Stimulated activated CD4-positive, alpha-beta T cell treated with anti-CD3 and anti-CD28 coated beads, Interleukin-1b, Interleukin-23, amount 100 ng/mL, for 48 hours (primary cell): ENCODE measurements around the gene AMDHD2.
"Not testable (repeated sequence)": the region's sequence is repeated elsewhere in the genome, so short reads cannot be mapped to it uniquely, and the experiment has no call there.

Experiments used
- DNase-seq: peaks from one replicate; pipeline ENCODE4 v3.0.0-alpha.2; 2020

Gene AMDHD2

DNA sequence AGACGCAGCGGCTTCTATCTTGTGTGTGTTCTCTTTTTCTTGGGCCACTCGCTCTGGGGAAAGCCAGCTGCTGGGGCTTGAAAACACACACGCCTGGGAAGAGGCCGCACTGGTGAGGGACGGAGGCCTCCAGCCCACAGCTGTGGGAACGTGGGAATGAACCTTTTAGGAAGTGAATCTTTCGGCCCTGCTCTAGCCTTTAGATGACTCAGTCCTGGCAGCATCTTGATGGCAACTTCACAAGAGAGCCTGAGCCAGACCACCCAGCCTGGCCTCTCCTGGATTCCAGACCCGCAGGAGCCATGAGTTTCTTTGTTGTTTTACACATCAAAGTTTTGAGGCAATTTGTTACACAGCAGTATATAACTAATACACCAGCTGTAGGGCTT lies 15.4 kb downstream of the AMDHD2 start:
- DNase-seq: no peak

DNA sequence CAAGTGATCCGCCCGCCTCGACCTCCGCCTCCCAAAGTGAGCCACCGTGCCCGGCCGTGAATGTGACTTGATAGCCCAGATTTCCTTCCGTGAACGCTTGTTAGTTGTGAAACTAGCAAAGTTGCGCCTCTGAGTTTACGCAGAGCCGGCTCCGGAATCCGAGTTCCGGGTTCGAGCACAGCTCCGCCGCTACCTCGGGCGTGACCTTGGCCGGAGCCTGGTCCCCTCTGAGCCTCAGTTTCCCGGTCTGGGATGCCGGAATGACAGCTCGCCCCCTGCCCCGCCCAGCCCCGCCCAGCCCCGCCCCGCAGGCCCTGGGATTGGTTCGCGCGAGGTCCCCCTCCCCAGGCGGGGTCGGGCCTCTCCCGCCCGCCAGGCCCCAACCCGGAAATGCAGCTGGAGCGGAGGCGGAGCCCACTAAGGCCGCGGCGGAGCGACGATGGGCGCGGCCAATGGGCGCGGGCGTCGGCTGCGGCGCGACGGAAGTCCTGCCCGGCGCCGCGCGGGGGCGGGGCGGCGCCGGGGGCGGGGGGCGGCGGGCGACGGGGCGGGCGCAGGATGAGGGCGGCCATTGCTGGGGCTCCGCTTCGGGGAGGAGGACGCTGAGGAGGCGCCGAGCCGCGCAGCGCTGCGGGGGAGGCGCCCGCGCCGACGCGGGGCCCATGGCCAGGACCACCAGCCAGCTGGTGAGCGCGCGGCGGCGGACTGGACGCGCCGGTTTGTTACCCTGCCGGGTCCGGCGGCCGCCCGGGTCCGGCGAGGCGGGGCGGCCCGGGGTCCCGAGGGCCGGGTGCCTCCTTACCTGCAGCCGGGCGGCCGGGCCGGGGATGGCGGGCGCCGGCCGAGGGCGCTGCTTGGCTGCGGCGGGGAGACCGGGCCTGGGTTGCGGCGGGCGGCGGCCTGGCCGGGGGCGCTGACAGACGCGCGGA lies 17.5 kb downstream of the AMDHD2 start, which contains the start of gene PDPK1:
Gene PDPK1, plus strand, starts transcription at position 571 of the 929 bp plus-strand sequence. Its CDS starts 92 bp downstream, at position 663.
- peak; percentile 94 for DNase-seq

DNA sequence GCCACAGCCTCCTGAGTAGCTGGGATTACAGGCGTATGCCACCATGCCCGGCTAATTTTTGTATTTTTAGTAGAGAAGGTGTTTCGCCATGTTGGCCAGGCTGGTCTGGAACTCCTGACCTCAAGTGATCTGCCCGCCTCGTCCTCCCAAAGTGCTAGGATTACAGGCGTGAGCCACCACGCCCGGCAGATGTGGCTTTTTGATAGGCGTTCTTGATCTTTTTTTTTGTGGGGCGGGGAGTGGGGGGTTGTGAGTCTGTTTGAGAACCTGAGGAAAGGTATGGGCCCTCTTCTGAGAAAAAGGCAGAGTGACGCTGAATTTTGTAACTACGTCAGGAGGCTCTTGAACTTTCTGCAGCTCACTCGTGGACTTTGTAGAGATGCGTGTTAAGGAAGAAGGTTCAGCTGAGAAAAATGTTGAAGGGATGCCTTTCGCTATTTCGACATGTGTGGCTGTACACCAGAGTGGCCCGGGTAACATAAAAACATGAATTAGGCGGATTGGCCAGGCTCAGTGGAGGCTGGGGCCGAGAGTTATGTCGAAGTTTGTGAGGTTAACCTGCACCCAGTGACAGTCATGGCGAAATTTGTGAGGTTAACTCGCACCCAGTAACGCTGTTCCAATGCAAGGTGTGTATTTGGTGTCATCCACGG lies 19.1 kb downstream of the AMDHD2 start:
- not testable (repeated sequence) for DNase-seq

DNA sequence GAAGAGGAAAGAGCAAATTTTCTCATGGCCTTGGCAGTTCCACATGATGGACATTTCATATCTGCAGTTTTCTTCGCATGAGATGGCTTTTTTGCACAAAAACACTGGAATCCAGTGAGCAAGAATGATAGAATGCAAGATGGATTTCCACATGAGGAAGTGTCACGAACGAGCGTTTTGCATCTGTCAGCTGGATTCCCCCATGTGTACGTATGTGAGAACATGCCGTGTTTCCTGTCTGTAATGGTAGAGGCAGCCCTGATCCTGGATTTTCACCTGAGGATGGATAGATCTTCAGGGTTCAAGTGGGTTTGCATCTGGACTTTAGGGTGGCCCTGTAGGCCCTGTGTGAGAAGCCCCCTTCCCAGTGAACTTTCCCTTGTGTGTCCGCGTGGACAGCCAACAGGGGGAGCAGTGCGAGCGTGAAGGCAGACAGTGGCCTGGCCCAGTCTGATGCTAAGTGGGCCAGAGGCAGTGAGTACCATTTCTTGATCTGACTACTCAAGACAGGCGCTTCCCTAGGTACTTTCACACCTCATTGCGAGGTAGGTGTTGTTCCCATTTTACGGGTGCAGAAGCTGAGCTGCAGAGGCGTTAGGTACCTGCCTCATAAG lies 19.8 kb downstream of the AMDHD2 start:
- not testable (repeated sequence) for DNase-seq

DNA sequence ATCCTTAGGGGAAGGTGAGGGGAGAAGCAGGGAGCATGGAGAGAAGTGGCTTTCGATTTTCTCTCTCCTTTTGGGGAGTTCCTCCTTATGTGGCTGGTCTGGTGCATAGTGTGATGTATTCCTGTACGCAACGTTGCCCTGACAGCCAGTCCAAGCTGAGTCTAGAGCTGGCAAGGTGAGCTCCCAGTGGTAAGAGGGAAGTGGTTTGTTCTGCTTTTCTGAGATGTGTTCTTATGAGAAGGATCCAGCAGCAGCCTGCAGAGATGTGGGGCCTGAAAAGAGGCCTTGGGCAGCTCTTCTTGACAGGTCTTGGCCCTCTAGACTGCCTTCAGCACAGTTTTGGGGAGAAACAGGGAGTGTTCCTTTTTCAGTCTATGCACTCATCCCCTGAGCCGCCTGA lies 20.7 kb downstream of the AMDHD2 start:
- not testable (repeated sequence) for DNase-seq

DNA sequence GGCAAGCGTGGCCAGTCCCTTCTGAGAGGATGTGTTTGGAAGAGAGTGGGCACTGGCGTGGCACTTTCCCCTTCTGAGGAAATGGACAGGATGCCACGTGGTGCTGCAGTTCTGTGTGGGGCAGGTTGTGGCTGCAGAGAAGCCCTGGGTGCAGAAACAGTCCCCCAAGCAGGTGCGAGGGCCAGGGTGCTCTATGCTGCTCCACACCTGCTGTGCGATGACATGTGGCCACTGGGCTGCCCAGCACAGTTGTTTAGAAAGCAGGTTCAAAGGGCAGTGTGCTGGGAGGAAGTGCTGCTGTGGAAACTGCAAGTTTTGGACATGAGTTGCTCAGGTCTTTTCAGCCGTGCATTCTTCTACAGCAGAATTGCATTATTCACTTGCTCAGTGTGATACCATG lies 21.2 kb downstream of the AMDHD2 start:
- not testable (repeated sequence) for DNase-seq

DNA sequence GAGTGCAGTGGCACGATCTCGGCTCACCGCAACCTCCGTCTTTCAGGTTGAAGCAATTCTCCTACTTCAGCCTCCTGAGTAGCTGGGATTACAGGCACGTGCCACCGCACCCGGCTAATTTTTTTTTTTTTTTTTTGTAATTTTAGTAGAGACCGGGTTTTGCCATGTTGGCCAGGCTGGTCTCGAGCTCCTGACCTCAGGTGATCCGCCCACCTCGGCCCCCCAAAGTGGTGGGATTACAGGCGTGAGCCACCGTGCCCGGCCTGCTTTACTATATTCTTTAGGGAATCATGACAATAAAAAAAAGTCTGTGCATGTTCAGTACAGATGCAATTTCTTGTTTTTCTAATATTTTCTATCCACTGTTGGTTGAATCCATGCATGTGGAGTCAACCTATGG lies 23.6 kb downstream of the AMDHD2 start:
- DNase-seq: not testable (repeated sequence)

DNA sequence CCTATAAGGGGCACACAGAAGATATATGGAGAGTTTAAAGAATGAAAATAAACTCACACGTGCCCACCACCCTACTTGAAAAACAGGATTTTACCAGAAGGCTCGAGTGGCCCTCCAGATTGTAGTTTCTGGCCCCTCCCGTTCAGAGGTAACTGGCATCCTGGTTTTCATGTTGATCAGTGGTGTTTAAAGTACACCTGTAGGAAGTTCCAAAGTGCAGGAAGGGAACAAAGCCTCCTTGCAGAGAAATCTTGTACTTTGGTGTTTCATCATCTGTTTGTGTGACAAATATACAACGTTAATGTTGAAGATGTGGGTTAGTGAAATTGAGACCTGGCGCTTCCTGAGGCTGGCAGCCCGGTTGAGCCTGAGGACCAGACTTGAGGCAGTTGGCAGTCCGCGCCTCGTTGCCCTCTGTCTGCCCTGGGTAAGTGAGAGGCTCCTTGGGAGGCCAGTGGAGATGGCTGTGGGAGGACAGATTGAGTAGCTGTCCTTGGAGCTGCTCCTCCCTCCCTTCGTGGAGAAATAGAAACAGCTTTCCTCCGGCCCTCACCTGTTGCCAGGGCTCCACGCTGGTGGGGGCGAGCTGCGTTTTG lies 30.2 kb downstream of the AMDHD2 start:
- DNase-seq: not testable (repeated sequence)

DNA sequence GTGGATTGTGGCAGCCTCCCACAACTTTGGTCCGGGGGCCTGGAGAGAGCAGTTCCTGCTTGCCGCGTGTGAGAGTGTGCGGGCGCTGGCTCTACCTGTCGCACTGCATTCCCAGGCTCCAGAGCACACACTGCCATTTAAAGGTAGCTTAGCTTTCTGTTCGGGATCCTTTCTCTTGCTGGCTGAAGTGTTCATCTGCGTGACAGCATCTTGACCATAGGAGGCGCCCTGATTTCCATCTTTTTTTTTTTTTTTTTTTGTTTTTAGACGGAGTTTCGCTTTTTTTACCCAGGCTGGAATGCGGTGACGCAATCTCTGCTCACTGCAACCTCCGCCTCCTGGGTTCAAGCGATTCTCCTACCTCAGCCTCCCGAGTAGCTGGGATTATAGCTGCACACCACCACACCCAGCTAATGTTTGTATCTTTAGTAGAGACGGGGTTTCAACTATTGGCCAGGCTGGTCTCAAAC lies 31.3 kb downstream of the AMDHD2 start:
- DNase-seq: not testable (repeated sequence)

DNA sequence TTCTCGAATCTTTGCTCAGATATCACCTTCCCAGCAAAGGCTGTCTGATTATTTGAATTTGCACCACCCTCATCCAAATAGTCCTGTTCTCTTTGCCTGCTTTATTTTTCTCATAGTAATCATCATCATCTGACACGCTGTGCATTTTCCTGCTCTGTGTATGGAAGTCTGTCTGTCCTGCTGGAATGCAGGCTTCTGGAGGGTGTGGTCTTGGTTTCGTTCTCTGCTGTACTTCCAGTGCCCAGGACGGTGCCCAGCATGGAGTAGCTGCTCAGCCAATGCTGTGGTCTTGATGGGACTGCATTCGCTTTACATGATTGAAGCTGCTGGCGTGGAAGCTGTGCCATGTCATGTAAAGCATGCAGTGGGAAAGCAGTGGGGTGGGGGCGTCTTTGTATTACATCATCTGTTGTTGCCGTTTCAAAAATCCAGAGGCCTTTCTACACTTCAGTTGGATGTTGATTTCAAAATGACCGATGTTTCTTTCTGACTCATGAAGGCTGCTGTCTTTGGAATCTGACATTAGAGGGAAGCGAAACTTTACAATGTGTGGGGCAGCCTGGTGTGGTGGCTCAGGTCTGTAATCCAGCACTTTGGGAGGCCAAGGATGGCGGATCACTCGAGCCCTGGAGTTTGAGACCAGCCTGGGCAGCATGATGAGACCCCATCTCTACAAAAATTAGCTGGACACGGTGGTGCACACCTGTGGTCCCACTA lies 34.7 kb downstream of the AMDHD2 start:
- not testable (repeated sequence) for DNase-seq

DNA sequence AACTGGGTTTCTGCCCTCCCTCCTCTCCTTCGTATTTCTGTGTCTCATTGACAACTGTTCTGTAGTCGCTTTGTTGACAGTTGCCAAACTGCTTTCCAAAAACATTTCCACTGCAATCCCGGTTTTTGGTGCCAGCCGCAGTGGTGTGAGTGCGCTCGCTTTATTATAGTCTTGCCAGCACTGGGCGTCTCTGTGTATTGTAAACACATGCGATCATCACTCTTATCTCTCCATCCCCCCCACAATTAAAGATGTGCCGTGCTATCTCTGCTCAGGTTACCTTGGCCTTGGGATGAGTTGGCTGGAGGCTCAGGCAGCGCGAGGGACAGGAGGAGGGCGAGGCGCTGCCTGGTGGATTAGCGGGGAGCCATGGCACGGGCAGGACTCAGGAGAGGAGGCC lies 37.0 kb downstream of the AMDHD2 start:
- DNase-seq: not testable (repeated sequence)

DNA sequence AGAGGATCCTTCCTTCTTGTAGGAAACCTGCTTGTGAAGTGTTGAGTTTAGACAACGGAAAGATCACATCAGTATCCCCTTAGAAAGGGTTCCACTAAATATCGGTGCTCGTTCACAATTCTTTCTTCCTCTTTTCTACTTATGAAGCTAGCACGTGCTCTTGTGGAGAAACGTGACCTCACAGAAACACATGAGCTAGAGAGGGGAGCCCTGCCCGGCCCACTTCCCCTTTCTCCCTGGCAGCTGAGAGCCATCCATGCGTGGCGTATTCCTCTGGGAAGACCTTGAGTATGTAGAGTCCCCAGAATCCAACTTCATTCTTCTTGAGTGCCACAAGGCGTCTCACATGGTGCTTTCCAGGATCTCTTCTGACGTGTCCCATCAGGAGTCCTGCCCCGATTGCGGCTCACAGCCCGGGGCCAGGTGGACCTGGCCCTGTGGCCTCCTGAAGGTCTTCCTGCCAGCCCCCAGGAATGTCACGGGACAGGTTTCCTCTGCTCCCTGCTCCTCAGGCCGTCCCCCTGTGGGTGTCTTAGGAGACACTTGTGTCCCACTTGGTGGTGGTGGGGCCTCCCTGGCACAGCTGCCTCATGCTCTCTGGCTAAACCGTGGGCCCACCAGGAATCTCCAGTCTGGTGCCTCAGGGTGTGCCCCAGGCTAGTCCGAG lies 40.1 kb downstream of the AMDHD2 start:
- DNase-seq: not testable (repeated sequence)

DNA sequence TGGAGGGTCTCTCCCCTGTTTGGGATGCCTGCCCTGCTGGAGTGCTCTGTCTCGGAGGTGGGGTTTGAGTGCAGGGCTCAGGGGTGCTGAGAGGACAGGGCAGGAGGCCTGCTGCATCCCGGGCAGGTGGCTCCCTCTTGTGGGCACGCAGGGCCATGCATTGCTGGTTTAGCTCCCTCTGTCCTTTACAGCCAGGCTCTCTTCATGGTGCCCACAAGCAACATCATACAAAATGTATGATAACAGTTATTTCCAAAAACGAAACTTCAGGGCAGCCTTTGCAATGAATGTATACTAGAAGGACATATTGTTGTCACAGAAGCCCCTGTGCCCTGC lies 40.6 kb downstream of the AMDHD2 start:
- peak; percentile 74 for DNase-seq

DNA sequence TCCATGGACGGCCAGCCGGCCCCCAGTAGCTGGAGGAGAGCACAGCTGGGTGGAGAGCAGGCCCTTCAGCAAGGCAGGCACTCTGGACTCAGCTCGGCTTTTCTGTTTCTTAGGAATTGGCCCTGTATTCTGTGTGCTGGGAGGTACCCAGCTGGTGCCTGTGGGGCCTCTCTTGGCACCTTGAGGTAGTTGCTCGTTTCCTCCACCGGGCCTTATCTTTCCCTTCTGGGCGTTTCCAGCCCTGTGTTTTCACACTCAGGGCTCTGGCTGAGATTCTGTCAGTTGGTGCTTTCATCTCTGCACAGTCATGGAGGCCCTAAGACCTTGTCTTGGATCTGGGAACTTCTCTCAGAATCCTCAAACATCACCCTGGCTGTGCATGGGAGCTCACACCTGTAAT lies 47.3 kb downstream of the AMDHD2 start:
- DNase-seq: not testable (repeated sequence)

DNA sequence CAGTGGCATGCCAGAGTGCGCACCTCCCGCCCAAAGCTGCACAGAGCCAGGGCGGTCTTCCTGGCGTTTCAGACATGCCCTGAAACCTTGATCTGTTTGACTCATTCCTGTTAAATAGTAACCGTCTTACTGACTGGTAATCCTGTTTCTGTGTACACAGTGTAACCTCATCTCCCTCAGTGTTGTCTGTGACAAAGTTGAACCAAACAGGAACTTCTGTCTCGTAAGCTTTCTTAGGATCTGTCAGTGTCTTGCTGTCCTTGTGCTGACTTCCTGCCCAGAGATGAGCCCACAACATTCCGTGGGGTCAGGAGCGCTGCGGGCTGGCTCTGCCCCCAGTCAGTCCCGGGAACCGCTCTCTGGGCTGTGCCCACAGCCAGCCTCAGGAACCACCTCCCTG lies 48.4 kb downstream of the AMDHD2 start:
- not testable (repeated sequence) for DNase-seq

DNA sequence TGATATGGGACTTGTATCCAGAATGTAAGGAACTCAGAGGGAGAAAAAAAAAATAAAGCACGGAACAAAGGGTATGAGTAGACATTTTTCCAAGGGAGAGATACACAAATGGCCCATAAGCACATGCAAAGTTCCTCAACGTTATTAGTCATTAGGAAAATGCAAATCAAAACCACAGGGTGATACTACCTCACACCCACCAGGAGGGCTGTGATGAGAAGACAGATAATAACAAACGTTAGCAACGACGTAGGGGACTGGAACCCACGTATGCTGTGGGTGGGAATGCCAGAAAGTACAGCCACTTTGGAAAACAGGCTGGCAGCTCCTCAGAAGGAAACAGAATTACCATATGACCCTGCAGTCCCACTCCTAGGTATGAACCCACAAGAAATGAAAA lies 52.5 kb downstream of the AMDHD2 start:
- DNase-seq: not testable (repeated sequence)

DNA sequence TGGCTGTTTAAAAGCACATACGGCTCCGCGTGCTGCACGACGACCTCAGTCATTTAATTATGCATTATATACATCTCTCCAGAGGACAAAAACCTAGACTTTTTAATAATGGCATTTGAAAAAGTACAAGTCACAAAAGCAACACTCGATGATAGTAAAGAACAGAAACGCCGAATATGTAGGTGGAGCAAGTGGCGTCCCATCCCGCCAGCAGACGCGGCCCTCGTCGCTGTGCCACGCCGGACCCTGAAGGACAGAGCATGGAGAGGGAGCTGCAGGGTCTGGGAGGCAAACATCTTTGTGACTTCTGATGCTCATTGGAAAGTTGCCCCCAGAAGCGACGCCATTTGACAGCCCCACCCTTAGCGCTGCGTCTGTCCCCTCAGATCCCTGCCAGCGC lies 55.7 kb downstream of the AMDHD2 start:
- not testable (repeated sequence) for DNase-seq

DNA sequence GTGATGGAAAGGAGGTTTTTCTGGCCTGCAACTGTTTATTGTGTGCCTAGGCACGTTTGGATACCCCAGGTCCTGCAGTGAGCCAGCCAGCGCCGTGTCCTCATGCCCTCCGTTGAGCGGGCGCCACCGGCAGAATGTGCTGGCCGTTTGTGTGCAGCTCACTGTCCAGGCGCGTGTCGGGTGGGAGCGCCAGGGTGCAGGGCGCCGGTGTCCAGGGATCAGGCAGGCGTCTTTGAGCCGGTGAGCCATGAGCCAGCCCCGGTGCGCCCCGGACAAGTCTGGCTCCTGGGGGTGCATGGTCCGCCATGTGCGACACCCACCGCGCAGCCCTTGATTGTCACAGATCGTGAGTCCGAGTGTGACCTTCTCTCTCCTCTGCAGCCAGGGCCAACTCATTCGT lies 56.9 kb downstream of the AMDHD2 start:
- DNase-seq: not testable (repeated sequence)

DNA sequence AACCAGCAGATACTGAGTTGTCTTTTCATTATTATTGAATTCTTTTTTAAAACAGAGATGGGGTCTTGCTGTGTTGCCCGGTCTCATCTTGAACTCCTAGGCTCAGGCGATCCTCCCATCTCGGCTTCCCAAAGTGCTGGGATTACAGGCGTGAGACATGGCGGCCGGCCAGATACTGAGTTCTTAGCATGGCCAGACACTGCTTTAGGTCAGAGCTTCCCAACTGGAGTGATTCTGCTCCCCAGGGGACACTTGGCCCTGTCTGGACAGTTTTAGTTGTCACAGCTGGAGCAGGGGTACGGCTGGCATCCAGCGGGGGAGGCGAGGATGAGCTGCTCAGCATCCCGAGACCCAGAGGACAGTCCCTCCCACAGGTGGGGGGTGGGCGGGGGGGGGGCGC lies 58.7 kb downstream of the AMDHD2 start:
- not testable (repeated sequence) for DNase-seq

DNA sequence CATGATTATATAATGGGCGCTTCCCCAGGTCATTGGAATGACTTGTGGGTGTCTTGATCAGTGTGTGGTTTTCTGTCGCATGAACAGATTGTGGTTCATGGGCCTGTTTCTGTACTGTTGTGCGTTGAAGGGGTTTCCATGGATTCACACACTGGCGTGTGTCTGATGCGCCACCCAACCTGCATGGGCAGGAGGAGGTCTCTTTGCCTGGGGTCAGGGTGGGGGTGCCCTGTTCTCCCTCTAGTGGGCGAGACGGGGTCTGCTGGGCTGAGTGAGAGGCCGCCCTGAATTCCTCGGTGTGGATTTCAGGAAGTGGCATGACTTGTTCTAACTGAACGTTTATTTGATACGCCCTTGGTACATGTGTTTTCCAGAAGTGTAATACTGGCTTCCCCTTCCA lies 60.0 kb downstream of the AMDHD2 start:
- not testable (repeated sequence) for DNase-seq

DNA sequence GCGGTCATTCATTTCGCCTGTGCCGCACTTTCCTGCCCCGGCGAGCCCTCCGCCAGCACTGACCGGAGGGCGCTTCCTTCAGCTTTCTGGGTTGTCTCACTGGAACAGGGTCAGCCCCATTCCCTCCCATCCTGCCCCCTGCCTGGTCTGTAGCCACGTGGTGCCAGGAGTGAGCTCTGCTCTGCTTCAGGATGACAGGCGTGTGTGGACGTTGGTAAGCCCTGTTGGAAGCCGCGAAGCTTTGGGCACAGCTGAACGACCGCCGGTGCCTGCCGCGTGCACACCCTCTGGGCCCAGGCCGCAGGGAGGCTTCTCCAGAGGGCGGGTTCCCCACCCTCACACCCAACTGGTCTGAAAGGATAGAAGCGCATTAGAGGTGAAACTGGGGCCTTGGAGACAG lies 60.6 kb downstream of the AMDHD2 start:
- DNase-seq: not testable (repeated sequence)
